ENCODE results near the gene ARHGAP15.

- TF ChIP-seq CTCF (IDR thresholded peaks at IDR 0.05) (no peak), POLR2A (IDR thresholded peaks at IDR 0.05) (no peak)
Observed at GRCh38 chr2:143533846-143534245, 404.6 kb downstream of the ARHGAP15 start.
